SK-N-SH (cell line): ENCODE measurements around the gene ATP2A2. TPM values are rescaled to one million over a fixed set of nuclear protein-coding genes. Genes with fewer than 3 reads are reported as not detected.
A peak's percentile ranks its signal among the peaks of the same experiment; 100 is the strongest.

ENCODE experiments used
- CTCF ChIA-PET: fragments of 300-600, 350-600 bp; formaldehyde crosslinking; extraction: SDS; loops from one replicate; lab custom pipeline; 2021; lab: Yijun Ruan, JAX
- POLR2A ChIA-PET: fragments of 350-600 bp; sonication (Branson Sonifier 250); formaldehyde crosslinking; extraction: SDS; loops from one replicate; lab custom pipeline; 2020; ENCODE audit warnings: antibody characterized with exemption, inconsistent platforms; lab: Yijun Ruan, JAX
- DNase-seq: peaks from one replicate; pipeline ENCODE4 v3.0.0; 2012
- H2AFZ ChIP-seq: fragments of 200-600 bp; sonication (generic); 2 replicates; pipeline ENCODE4 v1.8.1; 2016; ENCODE audit warnings: antibody characterized with exemption, mild to moderate bottlenecking, low read depth
- H3F3A ChIP-seq: fragments of 200-600 bp; sonication (generic); replicated peaks from 2 replicates; pipeline ENCODE3; 2016; ENCODE audit warnings: antibody characterized with exemption, mild to moderate bottlenecking; ENCODE audit not compliant: insufficient read depth
- H3K27ac ChIP-seq, 2 experiments: fragments of 200-500 bp in 1 of 2; fragments of 200-600 bp in 1 of 2; sonication (Bioruptor generic) in 1 of 2; sonication (generic), shearing (Covaris generic) in 1 of 2; 2 replicates each; pipeline versions ENCODE4 v1.5.1 to v1.6.1; 2014 to 2016; ENCODE audit warnings: low read depth in 2 of 2, inconsistent platforms in 1 of 2, low read length in 1 of 2, mild to moderate bottlenecking in 1 of 2, mixed read lengths in 1 of 2
- H3K27me3 ChIP-seq: fragments of 200-600 bp; sonication (generic), shearing (Covaris generic); 2 replicates; pipeline ENCODE4 v1.6.1; 2016; ENCODE audit warnings: mixed run types; ENCODE audit not compliant: insufficient read depth
- H3K36me3 ChIP-seq, 2 experiments: fragments of 200-500 bp in 1 of 2; fragments of 200-600 bp in 1 of 2; sonication (Bioruptor generic) in 1 of 2; sonication (generic) in 1 of 2; replicated peaks in 1 of 2; 2 replicates each; pipeline versions ENCODE3 to v1.5.1; 2014 to 2016; ENCODE audit warnings: low read length in 1 of 2, mild to moderate bottlenecking in 1 of 2; ENCODE audit not compliant: insufficient read depth in 2 of 2, control insufficient read depth in 1 of 2
- H3K4me1 ChIP-seq, 2 experiments: fragments of 200-500 bp in 1 of 2; fragments of 200-600 bp in 1 of 2; sonication (Bioruptor generic) in 1 of 2; sonication (generic), shearing (Covaris generic) in 1 of 2; 2 replicates each; pipeline versions ENCODE4 v1.5.1 to v1.6.1; 2014 to 2016; ENCODE audit warnings: low read depth in 1 of 2, low read length in 1 of 2, mixed run types in 1 of 2; ENCODE audit not compliant: insufficient read depth in 2 of 2, control insufficient read depth in 1 of 2
- H3K4me2 ChIP-seq: fragments of 200-600 bp; sonication (generic), shearing (Covaris generic); 2 replicates; pipeline ENCODE4 v1.6.1; 2017; ENCODE audit warnings: mixed run types
- H3K4me3 ChIP-seq, 2 experiments: fragments of 200-500 bp in 1 of 2; fragments of 200-600 bp in 1 of 2; sonication (Bioruptor generic) in 1 of 2; sonication (generic), shearing (Covaris generic) in 1 of 2; 2 replicates each; pipeline versions ENCODE4 v1.5.1 to v1.8.1; 2014 to 2016; ENCODE audit warnings: low read depth in 2 of 2, inconsistent platforms in 1 of 2, low read length in 1 of 2, mild to moderate bottlenecking in 1 of 2, mixed read lengths in 1 of 2, moderate library complexity in 1 of 2
- H3K79me2 ChIP-seq: fragments of 200-600 bp; sonication (generic); 2 replicates; pipeline ENCODE4 v1.8.1; 2017; ENCODE audit warnings: mild to moderate bottlenecking; ENCODE audit not compliant: insufficient read depth
- H3K9ac ChIP-seq: fragments of 200-600 bp; sonication (generic); 2 replicates; pipeline ENCODE4 v1.6.1; 2017; ENCODE audit warnings: mixed run types
- H3K9me2 ChIP-seq: fragments of 200-600 bp; sonication (generic); 2 replicates; pipeline ENCODE4 v1.6.1; 2017; ENCODE audit warnings: mixed run types
- H3K9me3 ChIP-seq: fragments of 200-600 bp; sonication (generic); 2 replicates; pipeline ENCODE4 v1.6.1; 2017; ENCODE audit warnings: mixed run types, mild to moderate bottlenecking, moderate library complexity
- H4K20me1 ChIP-seq: fragments of 200-600 bp; sonication (generic); 2 replicates; pipeline ENCODE4 v1.6.1; 2017; ENCODE audit warnings: mild to moderate bottlenecking, mixed run types; ENCODE audit not compliant: insufficient read depth
- EP300 ChIP-seq, 2 experiments: IDR thresholded peaks; 2 replicates each; pipeline versions ENCODE4 v1.4.0 to v1.6.1; 2012; ENCODE audit warnings: borderline replicate concordance in 1 of 2, low read depth in 1 of 2, low read length in 1 of 2
- EZH2phosphoT487 ChIP-seq: fragments of 200-600 bp; sonication (generic); IDR thresholded peaks from 2 replicates; pipeline ENCODE4 v1.6.1; 2017; ENCODE audit warnings: low read depth, mixed run types, mild to moderate bottlenecking, antibody characterized with exemption, moderate library complexity, borderline replicate concordance
- FOSL2 ChIP-seq: IDR thresholded peaks from 2 replicates; pipeline ENCODE4 v1.4.0; 2012; ENCODE audit warnings: low read depth, mild to moderate bottlenecking, moderate library complexity, borderline replicate concordance
- FOXJ3 ChIP-seq: sonication (generic); formaldehyde crosslinking; IDR thresholded peaks from 2 replicates; pipeline ENCODE4 v1.5.1; 2020; ENCODE audit warnings: mild to moderate bottlenecking, missing genetic modification reagents
- GATA2 ChIP-seq: sonication (generic); formaldehyde crosslinking; IDR thresholded peaks from 2 replicates; pipeline ENCODE4 v1.5.0; 2020; ENCODE audit warnings: mild to moderate bottlenecking, missing genetic modification reagents
- JUND ChIP-seq: IDR thresholded peaks from 2 replicates; pipeline ENCODE4 v1.4.0; 2012
- MEF2A ChIP-seq: IDR thresholded peaks from 2 replicates; pipeline ENCODE4 v1.4.0; 2012; ENCODE audit warnings: low read depth, borderline replicate concordance
- MXI1 ChIP-seq: IDR thresholded peaks from 2 replicates; pipeline ENCODE4 v1.6.1; 2012; ENCODE audit warnings: mild to moderate bottlenecking, low read depth, low read length, improper control_type of control experiment
- NRF1 ChIP-seq: IDR thresholded peaks from 2 replicates; pipeline ENCODE4 v1.6.1; 2012; ENCODE audit warnings: low read depth, mild to moderate bottlenecking, low read length
- POLR2AphosphoS5 ChIP-seq: IDR thresholded peaks from 2 replicates; pipeline ENCODE4 v1.6.1; 2012; ENCODE audit warnings: low read depth, low read length
- RFX5 ChIP-seq: IDR thresholded peaks from 2 replicates; pipeline ENCODE4 v1.6.1; 2012; ENCODE audit warnings: mild to moderate bottlenecking, improper control_type of control experiment, low read length
- SMC3 ChIP-seq: IDR thresholded peaks from 2 replicates; pipeline ENCODE4 v1.6.1; 2012; ENCODE audit warnings: low read depth, low read length, improper control_type of control experiment
- TAF1 ChIP-seq: IDR thresholded peaks from 2 replicates; pipeline ENCODE4 v1.6.1; 2012; ENCODE audit warnings: low read depth, mild to moderate bottlenecking, low read length, moderate library complexity, borderline replicate concordance
- TCF12 ChIP-seq: IDR thresholded peaks from 2 replicates; pipeline ENCODE4 v1.4.0; 2012
- TEAD4 ChIP-seq: IDR thresholded peaks from 2 replicates; pipeline ENCODE4 v1.4.0; 2012; ENCODE audit warnings: mild to moderate bottlenecking, borderline replicate concordance; ENCODE audit not compliant: insufficient read depth
- USF1 ChIP-seq: IDR thresholded peaks from 2 replicates; pipeline ENCODE4 v1.4.0; 2012; ENCODE audit warnings: low read depth, borderline replicate concordance
- WGBS: methylation state at CpG from one replicate; pipeline ENCODE4 v1.1.6; 2017; ENCODE audit warnings: low lambda C conversion rate; 5-methylcytosine and 5-hydroxymethylcytosine counted together
- polyA plus RNA-seq, 3 experiments: library from polyadenylated mRNA; depleted of rRNA; stranded (reverse); fragments of >200 nt; gene quantifications; 2 replicates each; pipeline ENCODE4 v1.2.3, GENCODE V29; 2012
- TF ChIP-seq, protein P1 (sequence below): IDR thresholded peaks from 2 replicates; pipeline ENCODE4 v1.4.0; 2012; ENCODE audit warnings: low read depth

The ATP2A2 gene
- polyA plus RNA-seq, 1 of the 3 experiments (the other 2 are of a cell fraction) = 120 TPM

- peaks cover 51% of the 10 kb centered on the region for H4K20me1 ChIP-seq
- no peak overlapping the region for H2AFZ ChIP-seq
- POLR2A ChIA-PET = interaction anchor here (1.8 kb wide), 1 partner anchor 8 kb away, joined by 5 read pairs; no protein-coding TSS in a partner anchor
- no peak overlapping the region for H3K4me3 ChIP-seq
- H3K9ac ChIP-seq = no peak overlapping the region
- peaks cover 0 to 11% of the 10 kb centered on the region in 2 experiments; a peak in 2 of 4 replicates for H3K4me1 ChIP-seq
- CTCF ChIA-PET = no interaction called here
- WGBS = 69% methylated on average over 5 of the region's 5 CpGs
- no peaks in the 10 kb centered on the region for H3K27me3 ChIP-seq
- H3K36me3 ChIP-seq = peaks cover 42 to 50% of the 10 kb centered on the region in 2 experiments
- peaks cover 98% of the 10 kb centered on the region for H3K79me2 ChIP-seq
- no peaks in the 10 kb centered on the region for H3K9me2 ChIP-seq
- H3K4me2 ChIP-seq = no peak overlapping the region
- H3F3A ChIP-seq = peaks cover 38% of the 10 kb centered on the region
- DNase-seq = no peak
- no peaks in the 10 kb centered on the region for H3K9me3 ChIP-seq
- H3K27ac ChIP-seq = peak overlapping the region in 1 of 2 experiments; percentile 11; a peak in 2 of 4 replicates
- TF ChIP-seq MXI1 (no peak), TCF12 (no peak), EZH2phosphoT487 (no peak), JUND (no peak), SMC3 (no peak), FOSL2 (no peak), TAF1 (no peak), USF1 (no peak), MEF2A (no peak), NRF1 (no peak), GATA2 (CRISPR knock-in tag) (no peak), RFX5 (no peak), EP300 (IDR thresholded peaks at IDR 0.05; ENCODE audit: borderline replicate concordance in 1 of 2, low read depth in 1 of 2, low read length in 1 of 2) (no peak), FOXJ3 (CRISPR knock-in tag) (no peak), TEAD4 (no peak)
- TF ChIP-seq, protein P1, sequence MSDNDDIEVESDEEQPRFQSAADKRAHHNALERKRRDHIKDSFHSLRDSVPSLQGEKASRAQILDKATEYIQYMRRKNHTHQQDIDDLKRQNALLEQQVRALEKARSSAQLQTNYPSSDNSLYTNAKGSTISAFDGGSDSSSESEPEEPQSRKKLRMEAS = no peak
Measured at GRCh38 chr12:110301065-110301806, 20.2 kb downstream of the ATP2A2 start.

DNA sequence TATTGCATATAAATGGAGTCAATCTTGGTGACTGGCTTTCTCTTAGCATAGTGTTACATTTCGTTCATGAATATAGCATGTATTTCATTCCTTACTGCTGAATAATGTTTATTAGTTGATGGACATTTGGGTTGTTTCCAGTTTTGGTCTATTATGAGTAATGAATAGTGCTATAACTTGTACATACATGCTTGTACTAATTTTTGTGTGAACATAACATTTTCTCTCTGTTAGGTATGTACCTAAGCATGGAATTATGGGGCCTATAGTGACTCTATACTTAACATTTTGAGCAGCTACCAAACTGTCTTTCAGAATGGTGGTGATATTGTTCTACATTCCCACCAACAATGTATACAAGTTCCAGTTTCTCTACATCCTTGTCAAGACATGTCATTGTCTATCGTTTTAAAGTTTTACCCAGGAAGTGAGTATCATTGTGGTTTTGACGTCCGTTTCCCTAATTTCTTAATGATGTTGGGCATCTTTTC, 23.1 kb downstream of the ATP2A2 start:
- 24% methylated on average over 4 of the region's 4 CpGs for WGBS
- H4K20me1 ChIP-seq = peaks cover 72% of the 10 kb centered on the region
- DNase-seq = no peak

More for the DNA sequence above, 23.1 kb downstream of the ATP2A2 start:
- no peaks in the 10 kb centered on the region for H3K9me2 ChIP-seq
- peak; percentile 7; the same call in 1 of the 2 replicates for TF ChIP-seq FOSL2
- no peak for TF ChIP-seq POLR2AphosphoS5
- H3K4me2 ChIP-seq = peak overlapping the region; percentile 43; the same call in 1 of the 2 replicates
- H3K4me3 ChIP-seq = no peak overlapping the region
- H3F3A ChIP-seq = peaks cover 36% of the 10 kb centered on the region
- peaks cover 98% of the 10 kb centered on the region for H3K79me2 ChIP-seq
- H3K36me3 ChIP-seq = peaks cover 24 to 48% of the 10 kb centered on the region in 2 experiments
- H2AFZ ChIP-seq = no peak overlapping the region
- ChIA-PET CTCF (no interaction called here), POLR2A (no interaction called here)
- no peak overlapping the region for H3K9ac ChIP-seq
- H3K27ac ChIP-seq = peak overlapping the region in 1 of 2 experiments; percentile 78; a peak in 2 of 4 replicates
- no peaks in the 10 kb centered on the region for H3K9me3 ChIP-seq
- no peaks in the 10 kb centered on the region for H3K27me3 ChIP-seq
- H3K4me1 ChIP-seq = peaks cover 0 to 11% of the 10 kb centered on the region in 2 experiments; a peak in 2 of 4 replicates
